PFSK-1 (cell line): ENCODE results near the gene HAGH.

Experiments
- FOXP2 ChIP-seq: optimal IDR thresholded peaks from 2 replicates; pipeline ENCODE3; 2011; ENCODE audit warnings: borderline replicate concordance, control low read depth, inconsistent platforms; ENCODE audit not compliant: insufficient read depth; ENCODE audit errors: extremely low read length, extremely low read depth
- SIN3A ChIP-seq: IDR thresholded peaks from 2 replicates; pipeline ENCODE4 v1.6.1; 2012; ENCODE audit warnings: mild to moderate bottlenecking, low read length, moderate library complexity, borderline replicate concordance; ENCODE audit not compliant: insufficient read depth
- TF ChIP-seq, protein P1 (sequence below), 2 experiments: IDR thresholded peaks; 2 replicates each; pipeline versions ENCODE4 v1.6.1 to v1.8.0; 2011 to 2012; ENCODE audit warnings: low read depth in 2 of 2, low read length in 2 of 2, control low read depth in 1 of 2, inconsistent platforms in 1 of 2, mild to moderate bottlenecking in 1 of 2, moderate library complexity in 1 of 2; ENCODE audit not compliant: insufficient read depth in 1 of 2

DNA sequence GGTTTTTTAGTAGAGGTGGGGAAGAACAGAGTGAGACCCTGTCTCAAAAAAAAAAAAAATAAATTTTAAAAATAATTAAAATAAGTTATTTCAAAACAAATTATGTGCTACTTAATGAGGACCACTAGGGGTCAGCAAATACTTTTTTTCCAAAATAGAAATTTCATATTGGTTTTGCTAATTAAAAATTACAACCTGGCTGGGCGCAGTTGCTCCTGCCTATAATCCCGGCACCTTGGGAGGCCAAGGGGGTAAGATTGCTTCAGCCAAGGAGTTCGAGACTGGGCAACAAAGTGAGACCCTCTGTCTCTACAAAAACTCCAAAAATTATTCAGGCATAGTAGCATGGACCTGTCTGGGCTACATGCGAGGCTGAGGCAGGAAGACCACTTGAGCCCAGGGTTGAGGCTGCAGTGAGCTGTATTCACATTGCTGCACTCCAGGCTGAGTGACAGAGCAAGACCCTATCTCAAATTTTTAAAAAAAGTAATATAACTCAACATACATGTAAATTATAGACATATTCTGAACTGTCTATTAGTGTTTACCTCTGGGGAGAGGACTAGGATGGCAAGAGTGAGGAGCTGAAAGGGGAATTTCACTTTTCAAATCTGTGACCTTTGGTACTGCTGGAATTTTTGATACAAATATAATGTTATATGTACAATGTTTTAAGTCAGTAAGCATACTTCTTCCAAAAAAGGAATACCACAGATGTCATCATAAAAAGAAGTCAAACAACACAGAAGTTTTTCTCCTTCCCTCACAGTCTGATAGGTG is 37.2 kb upstream of the HAGH start:
- TF ChIP-seq FOXP2 (no peak), SIN3A (no peak)
- TF ChIP-seq, protein P1, sequence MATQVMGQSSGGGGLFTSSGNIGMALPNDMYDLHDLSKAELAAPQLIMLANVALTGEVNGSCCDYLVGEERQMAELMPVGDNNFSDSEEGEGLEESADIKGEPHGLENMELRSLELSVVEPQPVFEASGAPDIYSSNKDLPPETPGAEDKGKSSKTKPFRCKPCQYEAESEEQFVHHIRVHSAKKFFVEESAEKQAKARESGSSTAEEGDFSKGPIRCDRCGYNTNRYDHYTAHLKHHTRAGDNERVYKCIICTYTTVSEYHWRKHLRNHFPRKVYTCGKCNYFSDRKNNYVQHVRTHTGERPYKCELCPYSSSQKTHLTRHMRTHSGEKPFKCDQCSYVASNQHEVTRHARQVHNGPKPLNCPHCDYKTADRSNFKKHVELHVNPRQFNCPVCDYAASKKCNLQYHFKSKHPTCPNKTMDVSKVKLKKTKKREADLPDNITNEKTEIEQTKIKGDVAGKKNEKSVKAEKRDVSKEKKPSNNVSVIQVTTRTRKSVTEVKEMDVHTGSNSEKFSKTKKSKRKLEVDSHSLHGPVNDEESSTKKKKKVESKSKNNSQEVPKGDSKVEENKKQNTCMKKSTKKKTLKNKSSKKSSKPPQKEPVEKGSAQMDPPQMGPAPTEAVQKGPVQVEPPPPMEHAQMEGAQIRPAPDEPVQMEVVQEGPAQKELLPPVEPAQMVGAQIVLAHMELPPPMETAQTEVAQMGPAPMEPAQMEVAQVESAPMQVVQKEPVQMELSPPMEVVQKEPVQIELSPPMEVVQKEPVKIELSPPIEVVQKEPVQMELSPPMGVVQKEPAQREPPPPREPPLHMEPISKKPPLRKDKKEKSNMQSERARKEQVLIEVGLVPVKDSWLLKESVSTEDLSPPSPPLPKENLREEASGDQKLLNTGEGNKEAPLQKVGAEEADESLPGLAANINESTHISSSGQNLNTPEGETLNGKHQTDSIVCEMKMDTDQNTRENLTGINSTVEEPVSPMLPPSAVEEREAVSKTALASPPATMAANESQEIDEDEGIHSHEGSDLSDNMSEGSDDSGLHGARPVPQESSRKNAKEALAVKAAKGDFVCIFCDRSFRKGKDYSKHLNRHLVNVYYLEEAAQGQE (IDR thresholded peaks at IDR 0.05; ENCODE audit: insufficient read depth in 1 of 2, low read depth in 2 of 2, low read length in 2 of 2) = no peak
